Loucy (cell line): Measurements from ENCODE around the gene TPP2.

Experiments
- CTCF ChIP-seq: fragments of 200-600 bp; sonication (generic); conservative IDR thresholded peaks from 2 replicates; pipeline ENCODE4 v1.5.1; 2014; ENCODE audit warnings: mild to moderate bottlenecking, antibody characterized with exemption, low read length
- EZH2phosphoT487 ChIP-seq: fragments of 200-600 bp; IDR thresholded peaks from 2 replicates; pipeline ENCODE4 v1.6.1; 2018; ENCODE audit warnings: antibody characterized with exemption, mild to moderate bottlenecking, moderate library complexity, borderline replicate concordance

GRCh38 chr13:102682211-102682610 lies 85.4 kb downstream of the TPP2 start:
- TF ChIP-seq CTCF (no peak), EZH2phosphoT487 (no peak)
